IPS-15b (cell line): ENCODE data around the gene CARD16.
"Not testable (repeated sequence)": the region's sequence is repeated elsewhere in the genome, so short reads cannot be mapped to it uniquely, and the experiment has no call there.

Source experiments
- H3K27me3 ChIP-seq: one replicate; pipeline ENCODE4 v1.6.1; 2013; ENCODE audit warnings: low read length; ENCODE audit not compliant: control insufficient read depth, insufficient read depth
- H3K36me3 ChIP-seq: one replicate; pipeline ENCODE4 v1.6.1; 2013; ENCODE audit warnings: low read length; ENCODE audit not compliant: control insufficient read depth, insufficient read depth
- H3K4me1 ChIP-seq: one replicate; pipeline ENCODE4 v1.6.1; 2013; ENCODE audit warnings: mild to moderate bottlenecking, low read length; ENCODE audit not compliant: control insufficient read depth, insufficient read depth
- H3K4me3 ChIP-seq: one replicate; pipeline ENCODE4 v1.5.1; 2013; ENCODE audit warnings: low read depth, low read length
- H3K9ac ChIP-seq: one replicate; pipeline ENCODE4 v1.6.1; 2013; ENCODE audit warnings: low read depth, mild to moderate bottlenecking, low read length
- H3K9me3 ChIP-seq: one replicate; pipeline ENCODE4 v1.6.1; 2013; ENCODE audit warnings: mild to moderate bottlenecking, low read length; ENCODE audit not compliant: control insufficient read depth, insufficient read depth

CARD16 gene

GRCh38 chr11:105070306-105070705 lies 25.2 kb upstream of the CARD16 start:
- Histone ChIP-seq H3K27me3 (no peaks in the 10 kb centered on the region), H3K4me3 (no peak overlapping the region), H3K4me1 (no peaks in the 10 kb centered on the region), H3K9ac (no peak overlapping the region), H3K36me3 (no peaks in the 10 kb centered on the region), H3K9me3 (no peaks in the 10 kb centered on the region)

DNA sequence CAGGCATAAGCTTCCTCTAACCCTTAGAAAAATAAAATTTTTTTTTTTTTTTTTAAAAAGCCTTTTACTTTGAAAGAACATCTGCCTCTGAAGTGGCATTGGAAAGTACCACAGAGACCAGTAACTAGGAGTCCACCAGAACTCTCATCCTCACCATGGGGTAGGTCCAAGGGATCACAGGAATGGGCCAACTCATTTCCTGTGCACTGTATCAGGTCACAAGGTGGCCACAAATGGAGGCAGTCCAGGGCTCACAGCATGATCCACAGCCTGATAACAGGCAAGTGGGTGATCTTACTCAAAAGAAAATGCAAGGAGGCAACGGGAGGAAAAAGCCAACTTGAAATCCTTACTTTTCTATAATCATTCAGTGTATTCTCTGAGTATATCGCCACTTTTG lies 24.6 kb upstream of the CARD16 start:
- H3K4me3 ChIP-seq, H3K27me3 ChIP-seq, H3K36me3 ChIP-seq, H3K9me3 ChIP-seq, H3K9ac ChIP-seq, H3K4me1 ChIP-seq: not testable (repeated sequence)

GRCh38 chr11:105063245-105063941 lies 18.3 kb upstream of the CARD16 start:
- not testable (repeated sequence) for H3K27me3 ChIP-seq, H3K36me3 ChIP-seq, H3K4me1 ChIP-seq, H3K4me3 ChIP-seq, H3K9me3 ChIP-seq, H3K9ac ChIP-seq

DNA sequence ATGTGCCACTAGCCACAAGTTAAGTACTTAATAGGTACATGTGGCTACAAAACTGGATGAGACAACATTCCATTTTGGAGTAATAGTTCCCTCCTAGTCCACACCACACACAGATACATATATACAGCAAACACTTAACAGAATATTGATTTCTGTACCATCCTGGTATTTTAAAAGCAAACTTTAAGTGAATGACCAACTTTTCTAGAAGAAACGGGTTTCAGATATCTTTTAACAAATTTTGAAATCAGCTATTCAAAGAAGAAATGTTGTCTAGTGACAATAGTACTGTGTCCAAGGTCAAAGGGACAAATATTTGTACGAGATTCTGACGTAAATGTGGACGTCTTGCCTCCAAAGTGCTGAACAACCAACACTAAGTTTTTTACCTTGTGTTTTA lies 12.3 kb upstream of the CARD16 start:
- no peak overlapping the region for H3K4me3 ChIP-seq
- no peak overlapping the region for H3K9ac ChIP-seq
- H3K4me1 ChIP-seq: no peaks in the 10 kb centered on the region

DNA sequence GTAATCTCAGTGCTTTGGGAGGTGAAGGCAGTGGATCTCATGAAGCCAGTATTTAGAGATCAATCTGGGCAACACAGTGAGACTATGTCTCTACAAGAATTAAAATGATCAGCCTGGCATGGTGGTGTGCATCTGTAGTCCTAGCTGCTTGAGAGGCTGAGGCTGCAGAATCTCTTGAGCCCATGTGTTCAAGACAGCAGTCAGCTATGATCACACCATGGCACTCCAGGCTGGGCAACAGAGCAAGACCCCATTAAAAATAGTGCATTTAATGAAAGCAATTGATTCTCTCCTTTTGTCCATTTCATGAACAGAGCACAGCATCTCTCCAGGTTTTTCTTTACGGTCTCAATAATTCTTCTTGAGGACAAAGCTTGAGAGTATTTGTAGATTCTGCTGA lies 11.3 kb upstream of the CARD16 start:
- Histone ChIP-seq H3K36me3 (no peaks in the 10 kb centered on the region), H3K27me3 (no peaks in the 10 kb centered on the region), H3K4me3 (no peak overlapping the region), H3K4me1 (no peaks in the 10 kb centered on the region), H3K9ac (no peak overlapping the region), H3K9me3 (no peaks in the 10 kb centered on the region)

More for the DNA sequence above, 12.3 kb upstream of the CARD16 start:
- Histone ChIP-seq H3K36me3 (no peaks in the 10 kb centered on the region), H3K27me3 (no peaks in the 10 kb centered on the region), H3K9me3 (no peaks in the 10 kb centered on the region)

DNA sequence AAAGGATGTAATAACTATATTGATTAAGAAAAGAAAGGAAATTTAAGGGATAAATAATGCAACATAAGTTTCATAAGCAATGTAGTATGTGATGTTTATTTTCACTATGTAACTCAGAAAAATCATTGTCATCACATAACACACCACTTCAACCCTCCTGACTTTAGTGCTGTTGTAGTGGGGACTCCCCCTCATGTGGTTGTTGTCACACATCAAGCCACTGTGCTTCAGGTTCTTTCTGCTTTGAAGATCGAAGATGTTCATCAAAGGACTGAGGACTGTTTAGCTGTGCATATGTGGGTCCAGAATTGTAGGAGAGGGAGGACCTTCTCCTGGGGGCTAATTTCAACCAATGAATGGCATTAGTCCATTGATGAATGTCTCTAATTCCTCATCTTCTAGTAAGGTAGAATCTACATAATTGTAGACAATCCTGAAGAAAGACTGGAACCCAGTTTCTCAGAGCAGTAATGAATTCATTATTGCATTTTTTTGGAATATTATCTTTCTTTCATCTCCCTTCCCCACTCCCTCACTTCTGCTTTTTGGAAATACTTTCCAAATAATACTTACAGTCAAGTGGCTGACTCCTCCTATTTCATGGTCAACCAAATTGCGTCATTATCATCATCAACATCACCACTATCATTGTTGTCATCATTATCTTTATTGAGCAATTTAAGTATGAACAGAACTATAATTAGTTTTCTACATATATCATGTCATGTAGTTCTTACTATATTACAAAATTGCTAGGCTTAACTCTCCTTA lies 9.8 kb upstream of the CARD16 start:
- Histone ChIP-seq H3K9ac (no peak overlapping the region), H3K36me3 (no peaks in the 10 kb centered on the region)

DNA sequence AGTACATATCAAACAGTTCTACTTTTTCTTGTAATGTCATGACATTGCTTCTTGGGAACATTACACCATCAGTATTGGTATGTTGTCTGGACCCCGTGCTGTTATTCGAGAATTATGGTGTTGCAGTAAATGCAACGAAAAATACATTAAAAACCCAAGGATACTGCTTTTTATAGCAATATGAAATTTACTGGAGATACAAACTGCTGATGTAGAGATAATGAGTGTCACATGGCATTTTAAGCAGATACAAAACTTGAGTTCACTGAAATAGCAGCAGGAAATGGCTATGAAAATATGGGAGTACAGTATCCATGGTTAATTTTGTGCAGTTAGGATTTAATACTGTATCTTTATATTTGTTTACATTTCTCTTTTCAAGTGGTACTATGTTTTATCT lies 7.4 kb upstream of the CARD16 start:
- Histone ChIP-seq H3K36me3 (no peaks in the 10 kb centered on the region), H3K4me3 (no peak overlapping the region), H3K27me3 (no peaks in the 10 kb centered on the region), H3K9ac (no peak overlapping the region), H3K9me3 (no peaks in the 10 kb centered on the region), H3K4me1 (no peaks in the 10 kb centered on the region)

More for the DNA sequence above, 9.8 kb upstream of the CARD16 start:
- H3K9me3 ChIP-seq: no peaks in the 10 kb centered on the region
- H3K4me1 ChIP-seq: no peaks in the 10 kb centered on the region
- H3K27me3 ChIP-seq: no peaks in the 10 kb centered on the region
- H3K4me3 ChIP-seq: no peak overlapping the region

DNA sequence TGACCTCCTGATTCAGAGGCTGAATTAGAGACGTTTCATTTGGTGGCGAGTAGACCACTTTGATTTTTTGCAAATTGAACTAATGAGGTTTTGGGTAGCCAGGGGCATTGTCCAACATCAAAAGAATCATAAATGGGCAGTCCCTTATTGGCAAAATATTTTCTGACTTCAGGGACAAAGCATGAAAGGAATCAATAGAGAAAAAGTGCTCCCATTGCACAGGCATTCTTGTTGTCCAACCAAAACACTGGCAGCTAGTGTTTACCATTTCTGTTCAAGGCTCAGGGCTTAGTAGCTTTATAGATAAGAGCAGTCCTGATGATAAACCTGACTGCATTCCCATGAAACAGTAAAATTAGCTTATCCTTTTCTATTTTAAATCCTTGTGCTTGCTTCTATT lies 6.4 kb upstream of the CARD16 start:
- H3K4me1 ChIP-seq: no peaks in the 10 kb centered on the region

GRCh38 chr11:105049481-105049880 lies 4.3 kb upstream of the CARD16 start:
- H3K9ac ChIP-seq: no peak overlapping the region
- H3K27me3 ChIP-seq: no peaks in the 10 kb centered on the region
- no peaks in the 10 kb centered on the region for H3K4me1 ChIP-seq
- no peaks in the 10 kb centered on the region for H3K36me3 ChIP-seq
- no peak overlapping the region for H3K4me3 ChIP-seq
- H3K9me3 ChIP-seq: no peaks in the 10 kb centered on the region

More for the DNA sequence above, 6.4 kb upstream of the CARD16 start:
- Histone ChIP-seq H3K9me3 (no peaks in the 10 kb centered on the region), H3K4me3 (no peak overlapping the region), H3K36me3 (no peaks in the 10 kb centered on the region), H3K27me3 (no peaks in the 10 kb centered on the region), H3K9ac (no peak overlapping the region)

- Histone ChIP-seq H3K4me3 (no peak overlapping the region), H3K36me3 (no peaks in the 10 kb centered on the region), H3K4me1 (no peaks in the 10 kb centered on the region), H3K27me3 (no peaks in the 10 kb centered on the region), H3K9me3 (no peaks in the 10 kb centered on the region), H3K9ac (no peak overlapping the region)
Measured at GRCh38 chr11:105046898-105047579, 1.9 kb upstream of the CARD16 start.

DNA sequence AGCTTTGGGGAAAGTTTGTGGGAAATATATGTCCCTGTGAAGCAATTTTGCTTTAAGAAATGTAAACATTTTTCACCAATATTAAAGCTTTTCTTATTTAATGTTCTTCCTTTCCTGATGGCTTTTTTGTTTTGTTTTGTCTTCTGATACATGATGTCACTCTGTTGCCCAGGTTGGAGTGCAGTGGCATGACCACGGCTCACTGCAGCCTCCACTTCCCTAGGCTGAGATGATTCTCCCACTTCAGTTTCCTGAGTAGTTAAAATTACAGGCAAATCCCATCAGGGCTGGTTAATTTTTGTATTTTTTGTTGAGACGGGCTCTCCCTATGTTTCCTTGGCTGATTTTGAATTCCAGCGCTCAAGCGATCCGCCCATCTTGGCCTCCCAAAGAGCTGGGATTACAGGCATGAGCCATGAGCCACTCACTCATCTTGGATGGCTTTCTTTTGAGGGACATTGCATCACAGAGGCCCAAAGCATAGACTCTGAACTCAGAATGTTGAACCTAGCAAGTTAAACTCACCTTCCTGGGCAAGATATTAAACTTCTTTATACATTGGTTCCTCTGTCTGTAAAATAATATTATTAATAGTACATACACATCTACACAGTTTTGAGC lies 651 bp upstream of the CARD16 start:
- Histone ChIP-seq H3K9ac (no peak overlapping the region), H3K4me3 (no peak overlapping the region), H3K4me1 (no peaks in the 10 kb centered on the region), H3K27me3 (no peaks in the 10 kb centered on the region), H3K36me3 (no peaks in the 10 kb centered on the region), H3K9me3 (no peaks in the 10 kb centered on the region)
